ENCODE measurements around the gene TBX15. TPM values are rescaled to one million over a fixed set of nuclear protein-coding genes. Genes with fewer than 3 reads are reported as not detected.

Gene TBX15
- total RNA-seq, 1 experiment from 2014 or later, result 0.09 TPM

GRCh38 chr1:118999348-119000071, 11.4 kb upstream of the TBX15 start:
- Mint-ChIP-seq H3K27me3 (ENCODE audit: insufficient read depth, unreplicated experiment) (no peaks in the 10 kb centered on the region), H3K27ac (ENCODE audit: low read depth, unreplicated experiment) (no peak overlapping the region), H3K9me3 (ENCODE audit: unreplicated experiment) (no peaks in the 10 kb centered on the region), H3K4me3 (ENCODE audit: unreplicated experiment) (no peak overlapping the region), H3K36me3 (ENCODE audit: insufficient read depth, unreplicated experiment) (no peaks in the 10 kb centered on the region), H3K4me1 (ENCODE audit: insufficient read depth, unreplicated experiment) (peaks cover 9% of the 10 kb centered on the region)
- POLR2A ChIA-PET, result no interaction called here
- CTCF ChIA-PET, result no interaction called here
- intact Hi-C loops (cut with micrococcal nuclease), result loop anchor here (5.0 kb wide), 1 partner anchor 37 kb away; no protein-coding TSS in a partner anchor
- TF ChIP-seq CTCF (IDR thresholded peaks at IDR 0.05; ENCODE audit: unreplicated experiment), result no peak
- no peak for DNase-seq (ENCODE audit: unreplicated experiment)
- no TSS peak for BruUV-seq (replicated peaks)

- Mint-ChIP-seq H3K27me3 (ENCODE audit: insufficient read depth, unreplicated experiment) (no peaks in the 10 kb centered on the region), H3K9me3 (ENCODE audit: unreplicated experiment) (no peaks in the 10 kb centered on the region), H3K27ac (ENCODE audit: low read depth, unreplicated experiment) (no peak overlapping the region), H3K4me3 (ENCODE audit: unreplicated experiment) (no peak overlapping the region), H3K36me3 (ENCODE audit: insufficient read depth, unreplicated experiment) (no peaks in the 10 kb centered on the region), H3K4me1 (ENCODE audit: insufficient read depth, unreplicated experiment) (peaks cover 9% of the 10 kb centered on the region)
- DNase-seq (ENCODE audit: unreplicated experiment), result no peak
- ChIA-PET POLR2A (interaction anchor here (0.6 kb wide), 1 partner anchor 313 kb away, joined by 3 read pairs; no protein-coding TSS in a partner anchor), CTCF (interaction anchor here (0.6 kb wide), 1 partner anchor 425 kb away, joined by 6 read pairs; no protein-coding TSS in a partner anchor)
- intact Hi-C loops (cut with micrococcal nuclease), result no loop called here
- BruUV-seq (replicated peaks), result no TSS peak
- TF ChIP-seq CTCF (IDR thresholded peaks at IDR 0.05; ENCODE audit: unreplicated experiment), result no peak
Measured at GRCh38 chr1:118998171-118998570, 10.0 kb upstream of the TBX15 start.

- H3K36me3 Mint-ChIP-seq (ENCODE audit: insufficient read depth, unreplicated experiment), result no peaks in the 10 kb centered on the region
- POLR2A ChIA-PET, result no interaction called here
- H3K4me1 Mint-ChIP-seq (ENCODE audit: insufficient read depth, unreplicated experiment), result peaks cover 6% of the 10 kb centered on the region
- H3K27me3 Mint-ChIP-seq (ENCODE audit: insufficient read depth, unreplicated experiment), result no peaks in the 10 kb centered on the region
- no peak overlapping the region for H3K27ac Mint-ChIP-seq (ENCODE audit: low read depth, unreplicated experiment)
- CTCF ChIA-PET, result interaction anchor here (0.6 kb wide), 1 partner anchor 8 kb away, joined by 3 read pairs; no protein-coding TSS in a partner anchor
- intact Hi-C loops (cut with micrococcal nuclease), result no loop called here
- no peaks in the 10 kb centered on the region for H3K9me3 Mint-ChIP-seq (ENCODE audit: unreplicated experiment)
- BruUV-seq (replicated peaks), result no TSS peak
- no peak for DNase-seq (ENCODE audit: unreplicated experiment)
- no peak overlapping the region for H3K4me3 Mint-ChIP-seq (ENCODE audit: unreplicated experiment)
- TF ChIP-seq CTCF (IDR thresholded peaks at IDR 0.05; ENCODE audit: unreplicated experiment), result no peak
Measured at GRCh38 chr1:118997225-118997624, 9.1 kb upstream of the TBX15 start.

- ChIA-PET POLR2A (interaction anchor here (1.0 kb wide), 1 partner anchor 51 kb away, joined by 3 read pairs; no protein-coding TSS in a partner anchor), CTCF (interaction anchor here (0.8 to 1.2 kb wide), 4 partner anchors 14 to 877 kb away, joined by 3 read pairs; no protein-coding TSS in a partner anchor)
- no peak for TF ChIP-seq CTCF (IDR thresholded peaks at IDR 0.05; ENCODE audit: unreplicated experiment)
- BruUV-seq (replicated peaks), result no TSS peak
- H3K4me1 Mint-ChIP-seq (ENCODE audit: insufficient read depth, unreplicated experiment), result no peaks in the 10 kb centered on the region
- H3K36me3 Mint-ChIP-seq (ENCODE audit: insufficient read depth, unreplicated experiment), result no peaks in the 10 kb centered on the region
- no peak overlapping the region for H3K4me3 Mint-ChIP-seq (ENCODE audit: unreplicated experiment)
- no peak for DNase-seq (ENCODE audit: unreplicated experiment)
- intact Hi-C loops (cut with micrococcal nuclease), result no loop called here
- no peaks in the 10 kb centered on the region for H3K9me3 Mint-ChIP-seq (ENCODE audit: unreplicated experiment)
- H3K27me3 Mint-ChIP-seq (ENCODE audit: insufficient read depth, unreplicated experiment), result no peaks in the 10 kb centered on the region
- H3K27ac Mint-ChIP-seq (ENCODE audit: low read depth, unreplicated experiment), result no peak overlapping the region
Measured at GRCh38 chr1:118995312-118996016, 7.3 kb upstream of the TBX15 start.
